HG02840 (cell line): Measurements from ENCODE around the gene MLLT11.
"Not testable (repeated sequence)": the region's sequence is repeated elsewhere in the genome, so short reads cannot be mapped to it uniquely, and the experiment has no call there.

Experiments
- ATAC-seq: cut with Tn5 transposase; IDR thresholded peaks from one replicate; pipeline ENCODE4 v1.9.1; 2021; ENCODE audit warnings: mild to moderate bottlenecking, moderate library complexity, moderate number of reproducible peaks; ENCODE audit not compliant: unreplicated experiment, low FRiP score

The MLLT11 gene

GRCh38 chr1:151055581-151055980, 4.6 kb upstream of the MLLT11 start:
- ATAC-seq: no peak

GRCh38 chr1:151056149-151056548, 4.0 kb upstream of the MLLT11 start:
- no peak for ATAC-seq

- ATAC-seq: no peak
Measured at GRCh38 chr1:151058692-151059091, 1.5 kb upstream of the MLLT11 start.

GRCh38 chr1:151059109-151060006, 839 bp upstream of the MLLT11 start, which contains the start of gene CDC42SE1:
Gene CDC42SE1 (minus strand): TSS chr1:151059622. CDS start chr1:151055730, 3,892 bp downstream.
- ATAC-seq: peak; percentile 63

- ATAC-seq: no peak
Measured at GRCh38 chr1:151060657-151061421, 642 bp downstream of the MLLT11 start.

GRCh38 chr1:151061704-151062103, 1.5 kb downstream of the MLLT11 start:
- no peak for ATAC-seq

- ATAC-seq: no peak
Measured at GRCh38 chr1:151062741-151063371, 2.7 kb downstream of the MLLT11 start.

GRCh38 chr1:151065089-151065645, 5.0 kb downstream of the MLLT11 start:
- no peak for ATAC-seq

- no peak for ATAC-seq
Measured at GRCh38 chr1:151067185-151067584, 7.0 kb downstream of the MLLT11 start.

- no peak for ATAC-seq
Measured at GRCh38 chr1:151069103-151069486, 8.9 kb downstream of the MLLT11 start.

GRCh38 chr1:151070474-151071276, 10.5 kb downstream of the MLLT11 start, which contains the start of gene GABPB2:
Gene GABPB2 (plus strand): TSS chr1:151070761. CDS start chr1:151088190, 17,429 bp downstream.
- peak; percentile 68 for ATAC-seq

- ATAC-seq: no peak
Measured at GRCh38 chr1:151072224-151072623, 12.0 kb downstream of the MLLT11 start.

- no peak for ATAC-seq
Measured at GRCh38 chr1:151085953-151086559, 25.9 kb downstream of the MLLT11 start.

GRCh38 chr1:151097426-151097825, 37.2 kb downstream of the MLLT11 start:
- ATAC-seq: not testable (repeated sequence)

GRCh38 chr1:151098126-151098525, 37.9 kb downstream of the MLLT11 start:
- no peak for ATAC-seq

GRCh38 chr1:151104630-151105029, 44.4 kb downstream of the MLLT11 start:
- ATAC-seq: no peak

GRCh38 chr1:151106894-151107293, 46.7 kb downstream of the MLLT11 start:
- ATAC-seq: no peak

GRCh38 chr1:151108331-151108730, 48.1 kb downstream of the MLLT11 start:
- no peak for ATAC-seq

- no peak for ATAC-seq
Measured at GRCh38 chr1:151113877-151114276, 53.7 kb downstream of the MLLT11 start.
